Activated naive CD8-positive, alpha-beta T cell treated with anti-CD3 and anti-CD28 coated beads, Interleukin-2, amount 10 ng/mL, durations not matched to agents 7 days and 5 days (primary cell): ENCODE results near the gene KIF2C. TPM values are rescaled to one million over a fixed set of nuclear protein-coding genes. Genes with fewer than 3 reads are reported as not detected.
"Not testable (repeated sequence)": the region's sequence is repeated elsewhere in the genome, so short reads cannot be mapped to it uniquely, and the experiment has no call there.

Source experiments
- ATAC-seq: fragments of 150-1000 bp; cut with Tn5 transposase; one replicate; pipeline ENCODE4 v1.10.0; 2021; ENCODE audit warnings: low read depth, moderate library complexity
- POLR2A ChIA-PET: fragments of 350-600 bp; sonication (Branson Sonifier 250); formaldehyde crosslinking; loops from one replicate; lab custom pipeline; 2021; ENCODE audit warnings: antibody characterized with exemption; lab: Charles Lee
- DNase-seq: peaks from one replicate; pipeline ENCODE4 v3.0.0; 2021
- H3K27ac Mint-ChIP-seq: one replicate; pipeline ENCODE4 v1.8.0; 2022; ENCODE audit warnings: mild to moderate bottlenecking, mixed read lengths
- H3K27me3 Mint-ChIP-seq: one replicate; pipeline ENCODE4 v1.8.0; 2022; ENCODE audit warnings: mild to moderate bottlenecking, moderate library complexity, mixed read lengths
- H3K36me3 Mint-ChIP-seq: one replicate; pipeline ENCODE4 v1.8.0; 2021; ENCODE audit warnings: mild to moderate bottlenecking, mixed read lengths
- H3K4me1 Mint-ChIP-seq: one replicate; pipeline ENCODE4 v1.8.0; 2021; ENCODE audit warnings: mixed read lengths
- H3K4me3 Mint-ChIP-seq: one replicate; pipeline ENCODE4 v1.8.0; 2022; ENCODE audit warnings: mild to moderate bottlenecking, moderate library complexity, mixed read lengths
- H3K9me3 Mint-ChIP-seq: one replicate; pipeline ENCODE4 v1.8.0; 2021; ENCODE audit warnings: mixed read lengths
- total RNA-seq, 2 experiments: library from RNA; stranded (reverse); gene quantifications; one replicate each; pipeline ENCODE4 v1.2.3, GENCODE V29; 2021

The KIF2C gene
- total RNA-seq, 2 experiments from 2014 or later: 76.5 to 87.7 TPM

GRCh38 chr1:44743211-44743610, 3.6 kb downstream of the KIF2C start:
- H3K9me3 Mint-ChIP-seq: no peaks in the 10 kb centered on the region
- ATAC-seq (no peak), DNase-seq (no peak)
- H3K27me3 Mint-ChIP-seq: no peaks in the 10 kb centered on the region
- H3K27ac Mint-ChIP-seq: no peak overlapping the region
- H3K36me3 Mint-ChIP-seq: peaks cover 32% of the 10 kb centered on the region
- peaks cover 42% of the 10 kb centered on the region for H3K4me1 Mint-ChIP-seq
- POLR2A ChIA-PET: interaction anchor here (0.6 to 6.5 kb wide), 6 partner anchors 12 to 76 kb away, joined by 3 to 73 read pairs (median 7); partner anchors contain the start of genes PLK3, RNU5D-1 and RPS8
- peak overlapping the region; percentile 9 for H3K4me3 Mint-ChIP-seq

- peaks cover 34% of the 10 kb centered on the region for H3K36me3 Mint-ChIP-seq
- H3K27me3 Mint-ChIP-seq: no peaks in the 10 kb centered on the region
- H3K4me1 Mint-ChIP-seq: peaks cover 26% of the 10 kb centered on the region
- no peak overlapping the region for H3K4me3 Mint-ChIP-seq
- no peaks in the 10 kb centered on the region for H3K9me3 Mint-ChIP-seq
- peak overlapping the region; percentile 38 for H3K27ac Mint-ChIP-seq
- ATAC-seq (peak; percentile 26), DNase-seq (no peak)
- POLR2A ChIA-PET: interaction anchor here (0.6 to 3.0 kb wide), 6 partner anchors 12 to 563 kb away, joined by 3 to 15 read pairs (median 7); partner anchors contain the start of gene RPS8
Measured at GRCh38 chr1:44747878-44748277, 8.2 kb downstream of the KIF2C start.

DNA sequence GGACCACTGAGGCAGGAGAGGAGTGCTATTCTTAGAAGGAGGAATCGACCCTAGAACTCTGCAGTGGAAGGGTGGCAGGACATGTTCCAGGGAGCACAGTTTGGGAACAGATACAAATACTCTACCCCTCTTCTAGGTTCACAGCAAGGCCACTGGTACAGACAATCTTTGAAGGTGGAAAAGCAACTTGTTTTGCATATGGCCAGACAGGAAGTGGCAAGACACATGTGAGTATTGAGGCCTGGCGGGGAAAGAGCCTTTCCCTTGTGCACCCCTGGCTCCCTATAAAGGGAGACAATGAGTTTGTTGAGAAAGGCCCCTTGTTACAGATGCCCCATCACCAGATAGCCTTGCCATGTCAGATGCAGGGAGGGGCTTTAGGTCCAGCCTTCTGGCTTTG, 17.8 kb downstream of the KIF2C start:
- ATAC-seq: peak; percentile 29

DNA sequence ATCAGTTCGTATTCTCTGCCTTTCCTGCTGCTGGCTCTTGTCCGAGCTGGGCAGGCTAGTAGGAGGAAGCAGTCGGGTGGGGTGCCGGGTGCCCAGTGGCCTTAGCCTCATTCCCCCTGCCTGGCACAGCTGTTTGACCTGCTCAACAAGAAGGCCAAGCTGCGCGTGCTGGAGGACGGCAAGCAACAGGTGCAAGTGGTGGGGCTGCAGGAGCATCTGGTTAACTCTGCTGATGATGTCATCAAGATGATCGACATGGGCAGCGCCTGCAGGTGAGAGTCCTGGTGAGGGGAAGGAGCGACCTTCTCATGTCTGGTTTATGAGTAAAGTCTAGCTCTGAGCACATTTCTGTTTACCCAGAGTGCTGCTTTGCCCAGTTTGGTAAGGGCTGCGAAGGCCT, 19.4 kb downstream of the KIF2C start:
- ATAC-seq: no peak
- H3K9me3 Mint-ChIP-seq: no peaks in the 10 kb centered on the region
- H3K4me1 Mint-ChIP-seq: peaks cover 10% of the 10 kb centered on the region
- H3K4me3 Mint-ChIP-seq: no peak overlapping the region
- peaks cover 59% of the 10 kb centered on the region for H3K36me3 Mint-ChIP-seq
- POLR2A ChIA-PET: interaction anchor here (1.0 to 4.2 kb wide), 5 partner anchors 8 to 37 kb away, joined by 3 to 22 read pairs (median 6); partner anchors contain the start of genes RNU5D-1 and RPS8
- no peak for DNase-seq
- H3K27ac Mint-ChIP-seq: no peak overlapping the region
- no peaks in the 10 kb centered on the region for H3K27me3 Mint-ChIP-seq

More for the DNA sequence above, 17.8 kb downstream of the KIF2C start:
- no peaks in the 10 kb centered on the region for H3K27me3 Mint-ChIP-seq
- no peak overlapping the region for H3K4me3 Mint-ChIP-seq
- DNase-seq: no peak
- peak overlapping the region; percentile 10 for H3K27ac Mint-ChIP-seq
- H3K9me3 Mint-ChIP-seq: no peaks in the 10 kb centered on the region
- H3K4me1 Mint-ChIP-seq: peaks cover 16% of the 10 kb centered on the region
- peaks cover 56% of the 10 kb centered on the region for H3K36me3 Mint-ChIP-seq
- POLR2A ChIA-PET: interaction anchor here (0.9 to 2.3 kb wide), 3 partner anchors 17 to 26 kb away, joined by 3 to 9 read pairs (median 8); partner anchors contain the start of genes KIF2C, RNU5D-1 and RPS8

DNA sequence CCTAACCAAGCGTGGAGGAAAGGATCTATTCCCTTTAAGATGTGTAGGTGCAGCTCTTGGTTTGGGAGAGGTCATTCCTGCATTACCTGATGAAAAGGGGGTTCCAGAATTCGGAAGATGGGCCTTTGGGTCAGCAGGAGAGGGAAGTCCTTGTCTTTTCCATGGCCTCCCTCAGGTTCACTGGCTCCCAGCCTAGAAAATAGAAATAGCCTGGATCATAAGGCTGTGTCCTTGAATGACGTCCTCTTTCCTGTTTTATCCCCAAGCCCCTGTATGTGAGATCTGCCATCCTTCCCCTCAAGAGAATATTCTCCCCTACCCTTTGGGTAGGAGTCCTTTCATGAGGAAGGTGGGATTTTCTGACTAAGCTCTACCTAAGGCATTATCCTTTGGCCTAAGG, 21.2 kb downstream of the KIF2C start:
- Mint-ChIP-seq H3K9me3 (no peaks in the 10 kb centered on the region), H3K27ac (no peak overlapping the region), H3K27me3 (no peaks in the 10 kb centered on the region), H3K4me1 (peaks cover 8% of the 10 kb centered on the region), H3K4me3 (no peak overlapping the region), H3K36me3 (peaks cover 53% of the 10 kb centered on the region)
- ATAC-seq: no peak
- POLR2A ChIA-PET: interaction anchor here (1.6 to 4.2 kb wide), 4 partner anchors 12 to 39 kb away, joined by 6 to 22 read pairs (median 8); partner anchors contain the start of genes RNU5D-1 and RPS8
- DNase-seq: no peak

- H3K27ac Mint-ChIP-seq, H3K9me3 Mint-ChIP-seq, DNase-seq, H3K27me3 Mint-ChIP-seq, H3K4me3 Mint-ChIP-seq, ATAC-seq, H3K4me1 Mint-ChIP-seq: not testable (repeated sequence)
- POLR2A ChIA-PET: interaction anchor here (0.5 to 2.5 kb wide), 9 partner anchors 8 to 574 kb away, joined by 3 to 21 read pairs (median 3); partner anchors contain the start of genes MUTYH, RPS8 and TOE1
- H3K36me3 Mint-ChIP-seq: peaks cover 38% of the 10 kb centered on the region
Measured at GRCh38 chr1:44766421-44766820, 26.8 kb downstream of the KIF2C start.

DNA sequence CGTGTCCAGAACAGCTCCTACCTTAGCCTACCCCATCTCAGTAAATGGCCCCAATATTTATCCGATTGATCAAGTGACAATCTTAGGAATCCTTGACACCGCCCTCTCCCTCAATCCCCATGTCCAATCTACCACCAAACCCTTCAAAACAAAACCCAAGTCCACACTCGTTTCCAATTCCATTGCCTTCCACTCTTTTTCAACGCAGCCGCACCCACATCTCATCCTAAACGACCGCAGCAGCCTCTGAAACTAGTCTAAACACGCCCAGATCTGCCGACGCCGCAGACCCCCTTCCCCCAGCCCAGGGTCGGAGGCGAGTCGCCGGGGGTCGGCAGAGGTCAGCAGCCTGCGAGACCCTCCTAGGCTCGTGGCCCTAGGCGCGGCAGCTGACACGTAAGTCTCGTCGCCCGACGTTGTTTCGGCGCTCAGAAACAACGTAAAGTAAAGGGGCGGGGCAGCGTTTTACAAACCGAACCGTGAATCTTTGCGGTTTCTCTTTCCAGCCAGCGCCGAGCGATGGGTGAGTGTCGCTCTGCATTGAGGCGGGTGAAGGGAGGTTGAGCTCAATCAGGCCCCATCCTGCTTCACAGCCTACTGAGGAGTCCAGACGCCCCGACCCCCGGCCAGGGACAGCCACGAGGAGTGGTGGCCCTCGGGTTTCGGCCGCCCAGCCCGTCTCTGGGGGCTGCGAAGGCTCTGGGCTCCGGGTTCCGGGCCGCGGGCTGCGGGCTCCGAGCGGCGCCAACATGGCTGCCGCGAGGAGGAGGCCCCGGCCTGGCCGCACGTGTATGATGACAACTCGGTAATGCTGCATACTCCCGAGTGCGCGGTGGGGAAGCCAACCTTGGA, 35.7 kb downstream of the KIF2C start, which contains the start of gene RPS8:
Gene RPS8 (plus strand): TSS at position 463 of the 852 bp plus-strand sequence. CDS start 57 bp downstream, at position 520.
- POLR2A ChIA-PET: interaction anchor here (1.0 to 4.9 kb wide), 27 partner anchors 9 to 911 kb away, joined by 3 to 65 read pairs (median 13); partner anchors contain the start of genes ARMH1, BEST4, BTBD19 and DYNLT4
- H3K36me3 Mint-ChIP-seq: peaks cover 35% of the 10 kb centered on the region

GRCh38 chr1:44775930-44776729, 36.5 kb downstream of the KIF2C start:
- peak overlapping the region; percentile 90 for H3K27ac Mint-ChIP-seq
- POLR2A ChIA-PET: interaction anchor here (0.8 to 4.9 kb wide), 26 partner anchors 10 to 910 kb away, joined by 3 to 65 read pairs (median 14); partner anchors contain the start of genes ARMH1, BEST4, BTBD19 and DYNLT4
- peak overlapping the region; percentile 91 for H3K4me3 Mint-ChIP-seq
- H3K36me3 Mint-ChIP-seq: peaks cover 38% of the 10 kb centered on the region
- ATAC-seq: peak; percentile 26
- H3K27me3 Mint-ChIP-seq: no peaks in the 10 kb centered on the region
- no peaks in the 10 kb centered on the region for H3K9me3 Mint-ChIP-seq
- DNase-seq: no peak
- H3K4me1 Mint-ChIP-seq: peaks cover 24% of the 10 kb centered on the region

More for the DNA sequence above, 35.7 kb downstream of the KIF2C start, which contains the start of gene RPS8:
- peak within 1 kb of the TSS; percentile 96 for H3K27ac Mint-ChIP-seq
- peak; percentile 86 for DNase-seq
- H3K4me1 Mint-ChIP-seq: peaks cover 24% of the 10 kb centered on the region
- H3K27me3 Mint-ChIP-seq: no peaks in the 10 kb centered on the region
- H3K9me3 Mint-ChIP-seq: no peaks in the 10 kb centered on the region
- H3K4me3 Mint-ChIP-seq: peak within 1 kb of the TSS; percentile 91
- peak; percentile 80 for ATAC-seq

GRCh38 chr1:44776730-44777068, 37.1 kb downstream of the KIF2C start:
- Mint-ChIP-seq H3K9me3 (no peaks in the 10 kb centered on the region), H3K4me1 (peaks cover 24% of the 10 kb centered on the region)
- POLR2A ChIA-PET: interaction anchor here (0.8 to 4.9 kb wide), 20 partner anchors 9 to 910 kb away, joined by 3 to 65 read pairs (median 17); partner anchors contain the start of genes BEST4, BTBD19, DYNLT4 and GPBP1L1

GRCh38 chr1:44777547-44777946, 37.9 kb downstream of the KIF2C start:
- H3K36me3 Mint-ChIP-seq: peaks cover 41% of the 10 kb centered on the region
- DNase-seq: no peak
- no peaks in the 10 kb centered on the region for H3K9me3 Mint-ChIP-seq
- H3K4me3 Mint-ChIP-seq: peak overlapping the region; percentile 91
- H3K27me3 Mint-ChIP-seq: no peaks in the 10 kb centered on the region
- peak overlapping the region; percentile 77 for H3K27ac Mint-ChIP-seq
- H3K4me1 Mint-ChIP-seq: peaks cover 24% of the 10 kb centered on the region
- POLR2A ChIA-PET: interaction anchor here (1.0 to 4.9 kb wide), 8 partner anchors 8 to 234 kb away, joined by 3 to 64 read pairs (median 14); partner anchors contain the start of genes BEST4, HECTD3, RNU5D-1 and UROD
- ATAC-seq: no peak

More at GRCh38 chr1:44776730-44777068, 37.1 kb downstream of the KIF2C start:
- Mint-ChIP-seq H3K4me3 (peak overlapping the region; percentile 91), H3K36me3 (peaks cover 40% of the 10 kb centered on the region), H3K27me3 (no peaks in the 10 kb centered on the region), H3K27ac (peak overlapping the region; percentile 90)
- ATAC-seq (no peak), DNase-seq (no peak)

DNA sequence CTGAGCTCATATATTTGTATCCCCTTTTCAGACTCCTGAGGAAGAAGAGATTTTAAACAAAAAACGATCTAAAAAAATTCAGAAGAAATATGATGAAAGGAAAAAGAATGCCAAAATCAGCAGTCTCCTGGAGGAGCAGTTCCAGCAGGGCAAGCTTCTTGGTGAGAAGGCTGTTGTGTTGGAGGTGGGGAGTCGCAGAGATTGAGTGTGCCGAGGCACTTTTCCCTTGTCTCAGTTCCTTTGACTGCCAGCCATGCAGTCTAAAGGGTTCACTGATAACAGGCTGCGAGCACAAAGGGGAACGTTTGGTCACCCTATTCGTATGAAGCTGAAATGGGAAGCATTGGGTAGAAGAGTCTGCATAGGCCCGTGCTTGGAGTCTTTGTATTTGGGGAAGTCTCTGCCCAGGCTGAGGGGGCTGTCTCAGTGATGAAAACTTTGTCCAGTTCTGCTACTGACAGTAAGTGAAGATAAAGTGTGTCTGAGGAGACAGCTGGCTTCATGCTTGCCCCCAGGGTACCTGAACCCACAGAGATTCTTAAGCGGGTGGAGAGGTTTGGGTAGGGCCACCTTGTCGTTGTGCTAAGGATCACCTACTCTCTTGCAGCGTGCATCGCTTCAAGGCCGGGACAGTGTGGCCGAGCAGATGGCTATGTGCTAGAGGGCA, 38.5 kb downstream of the KIF2C start:
- peaks cover 43% of the 10 kb centered on the region for H3K36me3 Mint-ChIP-seq
- H3K27me3 Mint-ChIP-seq: no peaks in the 10 kb centered on the region
- POLR2A ChIA-PET: interaction anchor here (1.0 to 4.9 kb wide), 7 partner anchors 8 to 56 kb away, joined by 3 to 64 read pairs (median 6); partner anchors contain the start of genes BEST4 and RNU5D-1
- H3K9me3 Mint-ChIP-seq: no peaks in the 10 kb centered on the region
- DNase-seq (no peak), ATAC-seq (no peak)
- H3K4me1 Mint-ChIP-seq: peaks cover 24% of the 10 kb centered on the region
- peak overlapping the region; percentile 91 for H3K4me3 Mint-ChIP-seq
- no peak overlapping the region for H3K27ac Mint-ChIP-seq
